Left lobe of liver (tissue), 2 donors: ENCODE measurements around the gene SLC25A21. TPM values are rescaled to one million over a fixed set of nuclear protein-coding genes. Genes with fewer than 3 reads are reported as not detected.
A peak's percentile ranks its signal among the peaks of the same experiment; 100 is the strongest.
"Not testable (repeated sequence)": the region's sequence is repeated elsewhere in the genome, so short reads cannot be mapped to it uniquely, and the experiment has no call there.

Experiments
- ATAC-seq: fragments of 200-7000 bp; cut with Tn5 transposase; one replicate; pipeline ENCODE4 v1.9.1; 2020; ENCODE audit warnings: mild to moderate bottlenecking, moderate library complexity
- DNase-seq: peaks from one replicate; pipeline ENCODE4 v3.0.0-alpha.2; 2020; ENCODE audit warnings: low spot score
- total RNA-seq: library from RNA; stranded (reverse); gene quantifications from one replicate; pipeline ENCODE4 v1.2.1, GENCODE V29; 2021
- donor health status: DM: no; HTN: no; CAD: no; lungs with moderate emphysema.
- donor health status: DM: no; HTN: yes; CAD: no.

The SLC25A21 gene
- total RNA-seq, result 0.25 TPM

DNA sequence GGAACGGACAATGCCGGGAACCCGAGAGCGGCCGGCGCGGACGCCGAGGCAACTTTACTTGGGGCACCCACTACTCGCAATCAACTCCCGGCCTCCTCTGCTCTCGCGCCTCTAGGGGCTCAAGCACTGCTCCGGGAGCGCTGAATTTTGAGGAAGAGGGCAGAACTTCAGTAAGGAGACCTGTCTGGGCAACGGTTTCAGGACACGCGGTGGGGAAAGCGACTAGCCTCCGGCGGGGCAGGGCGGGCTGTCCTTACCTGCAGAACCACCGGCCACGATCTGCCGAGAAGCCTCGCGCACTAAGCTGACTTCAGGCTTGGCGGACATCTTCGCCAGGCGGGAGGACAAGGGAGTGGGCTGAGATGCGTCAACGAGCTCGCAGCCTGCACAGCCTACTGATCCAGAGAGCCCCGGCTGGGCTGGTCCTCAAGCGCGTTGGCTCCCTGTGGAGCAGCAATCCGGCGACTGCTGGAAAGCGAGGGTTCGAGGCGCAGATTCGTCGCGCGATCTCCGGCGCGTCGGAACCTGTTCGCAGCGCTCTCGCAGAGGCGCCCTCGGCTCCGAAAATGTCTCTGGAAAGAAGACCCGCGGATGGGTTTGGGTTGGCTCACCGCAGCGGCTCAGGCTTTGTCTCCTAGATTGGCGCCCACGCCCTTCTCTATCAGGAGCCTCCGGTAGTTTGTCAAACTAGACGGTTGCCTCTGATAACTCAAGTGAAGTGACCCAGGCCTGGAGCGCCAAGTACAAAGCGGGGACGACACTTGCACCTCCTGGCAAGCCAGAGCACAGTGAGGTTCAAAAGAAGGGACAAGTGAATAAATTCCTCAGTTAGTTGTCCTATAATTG lies at the start of gene SLC25A21:
Gene SLC25A21 (minus strand): TSS at position 583 of the 846 bp plus-strand sequence.
- ATAC-seq (peak; percentile 96), DNase-seq (peak; percentile 78)

DNA sequence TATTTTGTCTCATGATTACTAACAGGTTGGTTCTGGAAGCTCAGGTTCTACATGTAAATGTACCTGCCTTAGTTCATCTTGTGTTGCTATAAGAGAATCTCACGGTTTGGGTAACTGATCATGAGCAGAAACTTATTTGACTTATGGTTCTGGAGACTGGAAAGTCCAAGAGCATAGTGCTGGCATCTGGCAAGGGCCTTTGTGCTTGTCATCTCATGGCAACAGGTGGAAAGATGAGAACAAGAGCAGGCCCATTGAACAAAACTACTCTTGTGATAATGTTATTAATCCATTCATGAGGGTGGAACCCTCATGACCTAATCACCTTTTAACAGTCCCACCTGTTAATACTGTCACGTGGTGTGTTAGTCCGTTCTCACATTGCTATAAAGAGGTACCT lies 48.7 kb upstream of the SLC25A21 start:
- no peak for ATAC-seq
- no peak for DNase-seq

DNA sequence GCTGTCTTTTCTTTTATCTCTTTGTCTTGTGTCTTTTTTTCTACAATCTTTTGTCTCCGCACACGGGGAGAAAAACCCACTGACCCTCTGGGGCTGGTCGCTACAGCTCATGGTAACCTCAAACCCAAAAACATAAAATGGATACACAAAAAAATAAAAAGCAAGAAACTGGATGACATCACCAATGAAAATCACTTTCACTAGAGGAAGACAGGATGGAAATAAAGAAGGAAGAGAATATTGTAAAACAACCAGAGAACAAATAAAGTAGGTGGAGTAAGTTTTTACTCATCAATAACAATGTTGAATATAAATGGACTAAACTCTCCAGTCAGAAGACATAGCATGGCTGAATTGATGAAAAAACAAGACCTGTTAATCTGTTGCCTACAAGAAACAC lies 42.9 kb upstream of the SLC25A21 start:
- ATAC-seq (no peak), DNase-seq (no peak)

DNA sequence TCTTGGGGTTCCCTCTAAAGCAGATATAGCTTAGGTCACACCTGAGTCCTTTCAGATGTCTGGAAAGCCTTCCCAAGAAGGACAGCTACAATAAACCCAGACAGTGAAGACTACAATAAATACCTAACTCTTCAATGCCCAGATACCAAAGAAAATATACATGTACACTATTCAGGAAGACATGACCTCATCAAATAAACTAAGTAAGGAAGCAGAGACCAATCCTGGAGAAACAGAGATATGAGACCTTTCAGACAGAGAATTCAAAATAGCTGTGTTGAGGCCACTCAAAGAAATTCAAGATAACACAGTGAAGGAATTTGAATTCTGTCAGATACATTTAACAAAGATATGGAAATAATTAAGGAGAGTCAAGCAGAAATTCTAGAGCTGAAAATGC lies 40.6 kb upstream of the SLC25A21 start:
- DNase-seq, result no peak
- ATAC-seq, result no peak

DNA sequence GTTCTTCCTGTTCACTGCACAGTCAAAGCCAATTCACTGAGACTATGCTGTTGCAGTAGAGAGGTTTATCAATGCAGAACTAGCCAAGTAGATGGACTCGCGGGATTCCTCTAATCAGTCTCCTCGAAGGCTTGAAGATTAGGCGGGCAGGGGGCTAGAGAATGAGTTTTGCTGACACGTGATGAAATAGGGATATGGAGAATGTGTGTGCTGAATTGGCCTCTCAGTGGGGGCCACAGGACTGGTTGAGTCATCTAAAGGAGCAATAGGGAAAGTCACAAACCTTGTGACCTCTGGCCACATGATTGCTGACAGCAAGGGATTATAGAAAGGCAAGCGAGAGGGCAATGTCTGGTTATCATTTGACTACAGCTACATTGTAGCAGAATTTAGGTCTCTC lies 38.0 kb upstream of the SLC25A21 start:
- no peak for ATAC-seq
- no peak for DNase-seq

DNA sequence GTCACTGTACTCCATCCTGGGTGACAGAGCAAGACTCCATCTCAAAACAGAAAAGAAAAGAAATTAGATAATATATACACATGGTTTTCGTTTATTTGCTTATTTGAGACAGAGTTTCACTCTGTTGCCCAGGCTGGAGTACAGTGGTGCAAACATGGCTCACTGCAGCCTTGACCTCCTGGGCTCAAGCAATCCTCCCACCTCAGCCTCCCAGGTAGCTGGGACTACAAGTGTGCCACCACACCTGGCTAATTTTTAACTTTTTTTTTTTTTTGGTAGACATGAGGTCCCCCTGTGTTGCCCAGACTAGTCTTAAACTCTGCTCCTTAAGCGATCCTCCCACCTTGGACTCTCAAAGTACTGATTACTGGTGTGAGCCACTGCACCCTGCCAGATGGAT lies 37.2 kb upstream of the SLC25A21 start:
- not testable (repeated sequence) for DNase-seq, ATAC-seq

DNA sequence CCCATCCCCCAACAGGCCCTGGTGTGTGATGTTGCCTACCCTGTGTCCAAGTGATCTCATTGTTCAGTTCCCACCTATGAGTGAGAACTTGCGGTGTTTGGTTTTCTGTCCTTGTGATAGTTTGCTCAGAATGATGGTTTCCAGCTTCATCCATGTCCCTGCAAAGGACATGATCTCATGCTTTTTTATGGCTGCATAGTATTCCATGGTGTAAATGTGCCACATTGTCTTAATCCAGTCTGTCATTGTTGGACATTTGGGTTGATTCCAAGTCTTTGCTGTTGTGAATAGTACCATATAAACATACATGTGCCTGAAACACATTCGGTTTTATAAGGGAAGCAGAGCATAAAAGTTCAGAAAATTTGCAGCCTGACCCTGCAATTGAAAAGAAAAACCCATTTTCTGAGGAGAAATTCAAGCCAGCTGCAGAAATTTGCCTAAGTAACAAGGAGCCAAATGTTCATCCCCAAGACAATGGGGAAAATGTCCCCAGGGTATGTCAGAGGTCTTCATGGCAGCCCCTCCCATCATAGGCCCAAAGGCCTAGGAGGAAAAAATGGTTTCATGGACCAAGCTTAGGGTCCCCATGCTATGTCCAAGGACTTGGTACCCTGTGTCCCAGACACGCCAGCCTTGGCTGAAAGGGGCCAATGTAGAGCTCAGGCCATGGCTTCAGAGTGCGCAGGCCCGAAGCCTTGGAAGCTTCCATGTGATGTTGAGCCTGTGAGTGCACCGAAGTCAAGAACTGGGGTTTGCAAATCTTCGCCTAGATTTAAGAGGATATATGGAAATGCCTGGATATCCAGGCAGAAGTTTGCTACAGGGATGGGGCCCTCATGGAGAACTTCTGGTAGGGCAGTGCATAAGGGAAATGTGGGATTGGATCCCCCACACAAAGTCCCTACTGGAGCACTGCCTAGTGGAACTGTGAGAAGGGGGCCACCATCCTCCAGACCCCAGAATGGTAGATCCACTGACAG lies 33.5 kb upstream of the SLC25A21 start:
- ATAC-seq, DNase-seq: not testable (repeated sequence)

DNA sequence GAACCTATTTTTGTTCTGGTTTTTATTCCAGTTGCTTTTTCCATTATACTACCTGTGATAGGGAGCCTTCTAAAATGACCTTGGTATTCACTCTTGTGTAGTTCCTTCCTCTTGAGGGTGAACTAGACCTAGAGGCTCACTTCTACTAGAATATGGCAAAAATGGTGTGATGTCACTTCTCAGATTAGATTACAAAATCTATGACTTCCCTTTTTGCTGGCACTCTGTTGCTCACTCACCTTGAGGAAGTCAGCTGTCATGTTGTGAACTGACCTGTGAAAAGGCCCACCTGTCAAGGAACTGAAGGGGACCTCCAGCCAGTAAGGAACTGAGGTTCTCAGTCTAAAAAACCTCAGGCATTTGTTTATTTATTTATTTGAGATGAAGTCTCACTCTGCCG lies 31.0 kb upstream of the SLC25A21 start:
- ATAC-seq, result no peak

DNA sequence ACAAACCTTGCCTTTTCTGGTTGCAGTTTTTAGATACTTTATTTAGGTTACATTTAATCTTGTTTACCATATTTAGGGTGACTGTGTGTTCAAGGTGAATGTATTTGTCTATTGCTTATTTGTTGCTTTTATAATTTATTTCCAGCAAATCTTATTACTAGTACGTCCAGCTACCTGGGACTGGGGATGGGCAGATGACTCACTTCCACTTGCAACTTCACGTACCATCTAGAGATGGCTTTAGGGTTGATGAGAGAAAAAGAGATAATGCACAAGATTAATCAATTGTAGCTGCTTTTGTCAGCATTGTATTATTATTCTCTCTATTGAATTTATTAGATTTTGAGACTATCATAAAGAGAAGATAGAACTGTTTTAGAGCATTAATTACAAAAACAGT lies 30.4 kb upstream of the SLC25A21 start:
- ATAC-seq (no peak), DNase-seq (no peak)

More for the DNA sequence above, 31.0 kb upstream of the SLC25A21 start:
- no peak for DNase-seq

DNA sequence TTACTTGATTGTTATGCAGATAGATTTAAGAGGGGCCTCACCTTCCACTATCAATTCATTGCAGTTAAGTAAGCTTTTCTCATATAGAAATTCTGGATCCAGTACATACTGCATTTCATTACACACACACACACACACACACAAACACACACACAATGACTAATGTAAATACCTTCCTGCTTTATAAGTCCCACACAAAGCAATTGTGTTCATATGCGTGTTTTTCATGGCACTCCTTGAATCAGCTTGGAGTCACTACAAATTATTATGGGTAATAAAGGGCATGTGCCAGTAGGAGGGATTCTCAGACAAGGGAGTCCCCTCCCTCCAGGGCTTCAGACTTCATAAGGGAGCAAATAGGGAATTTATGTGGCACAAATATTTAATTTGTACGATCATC lies 29.9 kb upstream of the SLC25A21 start:
- ATAC-seq, result no peak
- DNase-seq, result no peak

DNA sequence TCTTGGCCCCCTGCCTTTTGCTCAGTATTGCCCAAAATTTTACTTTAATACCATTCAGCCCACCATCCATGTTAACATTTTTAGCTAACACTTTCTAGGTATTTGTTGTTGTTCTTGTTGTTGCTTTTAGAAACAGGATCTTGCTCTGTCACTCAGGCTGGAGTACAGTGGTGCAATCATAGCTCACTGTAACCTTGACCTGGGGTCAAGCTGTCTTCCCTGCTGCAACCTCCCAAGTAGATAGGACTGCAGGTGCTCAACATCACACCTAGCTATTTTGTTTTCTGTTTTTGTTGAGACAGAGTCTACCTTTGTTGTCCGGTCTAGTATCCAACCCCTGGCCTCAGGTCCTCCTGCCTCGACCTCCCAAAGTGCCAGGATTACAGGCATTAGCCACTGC lies 29.3 kb upstream of the SLC25A21 start:
- ATAC-seq (no peak), DNase-seq (no peak)

DNA sequence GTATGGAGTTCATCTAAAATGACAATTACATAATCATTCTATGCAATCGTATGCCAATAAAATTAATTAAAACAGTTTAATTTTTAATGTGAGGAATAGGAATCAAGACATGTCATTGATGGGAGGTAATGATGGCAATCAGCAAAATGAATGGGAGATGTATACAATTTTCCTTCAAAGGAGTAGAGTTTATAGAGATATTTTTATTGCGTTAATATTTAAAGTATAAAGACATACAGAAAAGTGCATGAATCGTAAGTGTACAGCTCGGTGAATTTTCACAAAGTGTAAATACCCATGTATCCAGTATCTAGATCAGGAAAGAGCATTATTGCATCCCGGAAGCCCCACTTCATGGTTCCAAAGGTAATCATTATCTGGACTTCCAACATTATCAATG lies 26.5 kb upstream of the SLC25A21 start:
- DNase-seq (no peak), ATAC-seq (no peak)

DNA sequence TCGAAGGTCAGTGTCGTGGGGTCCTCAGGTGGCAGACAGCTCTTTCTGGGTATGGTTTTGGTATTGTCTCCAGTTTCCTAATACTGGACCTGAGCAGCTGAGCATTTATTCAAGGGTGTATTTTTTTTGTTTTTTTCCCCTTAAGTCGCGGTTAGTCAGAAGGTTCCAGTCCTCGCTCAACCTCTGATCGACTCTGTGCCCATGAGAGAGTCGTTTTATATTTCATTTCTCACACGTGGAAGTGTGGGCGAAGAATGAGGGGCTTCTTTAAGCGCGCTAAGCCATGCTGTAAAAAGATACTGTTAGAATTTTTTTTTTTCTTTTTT lies 25.8 kb upstream of the SLC25A21 start:
- no peak for DNase-seq
- no peak for ATAC-seq

DNA sequence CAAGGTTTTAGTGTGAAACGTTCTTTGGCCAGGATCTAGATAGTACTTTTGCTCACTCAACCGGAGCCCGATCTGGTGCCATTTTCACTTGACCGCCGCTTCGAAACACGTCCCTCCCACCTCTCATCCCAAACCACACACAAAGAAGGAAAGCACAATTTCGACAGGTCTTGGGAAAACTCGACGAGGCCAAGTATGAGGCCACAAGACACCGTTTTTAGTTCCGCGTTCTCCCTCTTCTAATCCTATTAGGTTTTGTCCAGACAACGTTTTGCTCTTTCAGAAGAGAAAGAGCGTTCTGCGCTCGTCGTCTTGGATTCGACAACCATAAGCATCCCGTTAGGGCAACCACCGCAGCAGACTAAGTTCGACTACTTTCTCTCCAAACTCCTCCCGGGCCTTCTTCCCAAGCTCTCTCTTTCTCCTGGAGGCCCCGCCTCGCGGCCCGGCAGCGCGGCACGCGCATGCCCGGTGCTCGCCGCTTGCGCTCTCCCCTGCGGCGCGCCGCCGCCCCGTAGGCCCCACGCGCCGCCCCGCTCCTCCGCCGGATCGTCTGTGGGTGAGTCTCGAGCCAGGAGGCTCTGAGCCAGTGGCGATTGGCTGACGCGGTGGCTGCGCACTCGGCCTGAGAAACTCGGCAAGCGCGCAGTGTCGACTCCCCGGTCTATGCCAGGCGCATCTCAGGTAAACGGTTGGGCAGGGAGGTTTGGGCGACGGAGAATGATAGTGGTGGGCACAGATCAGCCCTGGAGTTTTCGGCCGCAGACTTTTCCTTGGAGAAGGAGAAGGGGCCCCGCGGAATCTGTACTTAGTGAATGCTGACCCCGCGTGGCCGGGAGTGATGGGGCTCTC lies 25.2 kb upstream of the SLC25A21 start, which contains the start of gene MIPOL1:
Gene MIPOL1 (plus strand): TSS at position 517 of the 852 bp plus-strand sequence. CDS start 49,952 bp downstream, outside the sequence.
- ATAC-seq, result peak; percentile 99
- DNase-seq, result peak; percentile 92

DNA sequence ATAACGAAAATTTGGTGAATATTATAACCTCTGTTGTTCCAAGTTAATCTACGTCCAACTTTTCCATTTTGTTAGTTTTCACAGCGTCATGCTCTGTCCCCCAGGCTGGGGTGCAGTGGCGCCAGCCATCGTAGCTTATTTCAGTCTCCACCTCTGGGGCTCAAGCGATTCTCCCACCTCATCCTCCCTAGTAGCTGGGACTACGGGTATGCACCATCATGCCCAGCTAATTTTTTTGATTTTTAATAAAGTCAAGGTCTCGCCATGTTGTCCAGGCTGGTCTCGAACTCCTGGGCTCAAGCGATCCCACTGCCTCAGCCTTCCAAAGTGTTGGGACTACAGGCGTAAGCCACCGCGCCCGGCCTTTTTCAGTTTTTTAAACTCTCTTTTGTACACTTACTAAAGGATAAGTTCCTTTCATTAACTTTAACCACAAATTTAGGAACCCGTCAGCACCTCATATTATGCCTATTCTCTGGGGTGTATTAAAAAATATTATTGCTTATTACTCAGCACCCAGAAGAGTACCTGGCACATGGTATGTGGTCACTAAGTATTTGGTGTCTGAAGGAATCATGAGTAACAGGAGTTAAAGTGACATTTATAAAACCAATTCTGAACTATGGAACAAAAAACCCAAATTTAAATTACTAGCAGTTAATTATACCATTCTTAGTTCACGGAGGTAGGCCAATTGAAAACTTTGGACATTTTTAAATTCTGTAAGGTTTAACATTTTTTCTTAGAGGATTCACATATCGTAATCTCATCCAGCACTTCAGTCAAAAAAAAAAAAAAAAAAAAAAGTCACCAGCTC lies 24.4 kb upstream of the SLC25A21 start:
- no peak for ATAC-seq
- DNase-seq, result no peak

DNA sequence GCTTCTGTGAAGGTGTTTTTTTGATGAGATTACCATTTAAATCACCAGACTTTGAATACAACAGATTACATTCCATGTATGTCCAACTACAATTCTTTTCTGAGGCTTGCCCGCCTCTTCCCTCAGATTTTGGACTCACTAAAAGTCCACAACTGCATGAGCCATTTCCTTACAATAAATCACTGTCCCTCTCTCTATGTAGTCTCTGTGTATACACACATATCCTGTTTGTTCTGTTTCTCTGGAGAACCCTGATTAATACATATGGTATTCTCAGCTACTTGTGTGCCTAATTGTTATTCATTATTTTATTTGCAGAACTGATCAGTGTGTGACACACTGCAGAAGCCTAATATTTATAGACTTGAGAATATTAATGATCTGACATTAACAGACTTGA lies 22.9 kb upstream of the SLC25A21 start:
- DNase-seq (no peak), ATAC-seq (no peak)

DNA sequence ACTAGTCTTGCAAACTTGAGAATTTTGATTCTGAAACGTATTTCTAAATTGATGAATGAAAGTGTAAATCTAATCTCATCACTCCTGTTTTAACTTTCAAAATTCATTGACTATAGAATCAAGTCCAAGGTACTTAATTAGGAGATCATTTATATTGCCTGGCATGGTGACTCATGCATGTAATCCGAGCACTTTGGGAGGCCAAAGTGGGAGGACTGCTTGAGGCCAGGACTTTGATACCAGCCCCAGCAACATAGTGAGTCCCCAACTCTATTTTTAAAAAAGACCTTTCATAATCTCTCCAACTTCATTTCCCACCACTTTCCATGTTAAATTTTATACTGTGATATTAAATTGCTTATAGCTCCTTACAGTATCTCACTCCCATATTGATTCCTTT lies 22.3 kb upstream of the SLC25A21 start:
- no peak for DNase-seq

DNA sequence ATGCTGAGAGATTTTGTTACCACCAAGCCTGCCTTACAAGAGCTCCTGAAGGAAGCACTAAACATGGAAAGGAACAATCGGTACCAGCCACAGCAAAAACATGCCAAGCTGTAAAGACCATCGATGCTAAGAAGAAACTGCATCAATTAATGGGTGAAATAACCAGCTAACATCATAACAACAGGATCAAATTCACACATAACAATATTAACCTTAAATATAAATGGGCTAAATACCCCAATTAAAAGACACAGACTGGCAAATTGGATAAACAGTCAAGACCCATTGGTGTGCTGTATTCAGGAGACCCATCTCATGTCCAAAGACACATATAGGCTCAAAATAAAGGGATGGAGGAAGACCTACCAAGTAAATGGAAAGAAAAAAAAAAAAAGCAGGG lies 17.3 kb upstream of the SLC25A21 start:
- not testable (repeated sequence) for DNase-seq, ATAC-seq

More for the DNA sequence above, 22.3 kb upstream of the SLC25A21 start:
- no peak for ATAC-seq

DNA sequence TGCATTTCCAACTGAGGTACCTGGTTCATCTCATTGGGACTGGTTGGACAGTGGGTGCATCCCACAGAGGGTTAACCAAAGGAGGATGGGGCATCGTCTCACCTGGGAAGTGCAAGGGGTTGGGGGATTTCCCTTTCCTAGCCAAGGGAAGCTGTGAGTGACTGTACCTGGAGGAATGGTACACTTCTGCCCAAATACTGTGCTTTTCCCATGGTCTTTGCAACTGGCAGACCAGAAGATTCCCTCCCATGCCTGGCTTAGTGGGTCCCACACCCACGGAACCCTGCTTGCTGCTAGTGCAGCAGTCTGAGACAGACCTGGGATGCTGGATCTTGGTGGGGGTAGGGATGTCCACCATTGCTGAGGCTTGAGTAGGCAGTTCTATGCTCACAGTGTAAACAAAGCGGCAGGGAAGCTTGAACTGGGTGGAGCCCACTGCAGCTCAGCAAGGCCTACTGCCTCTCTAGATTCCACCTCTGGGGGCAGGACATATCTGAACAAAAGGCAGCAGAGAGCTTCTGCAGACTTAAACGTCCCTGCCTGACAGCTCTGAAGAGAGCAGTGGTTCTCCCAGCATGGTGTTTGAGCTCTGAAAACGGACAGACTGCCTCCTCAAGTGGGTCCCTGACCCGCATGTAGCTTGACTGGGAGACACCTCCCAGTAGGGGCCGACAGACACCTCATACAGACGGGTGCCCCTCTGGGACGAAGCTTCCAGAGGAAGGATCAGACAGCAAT lies 15.6 kb upstream of the SLC25A21 start:
- DNase-seq, ATAC-seq: not testable (repeated sequence)
